Uterus (tissue), 2 donors: ENCODE measurements around the gene PLA2G4C.

Experiments
- POLR2A ChIP-seq, 2 donors: fragments of 450-650 bp; IDR thresholded peaks; one replicate each; pipeline ENCODE4 v1.6.1; 2016; ENCODE audit warnings: antibody characterized with exemption in 2 of 2, mild to moderate bottlenecking in 1 of 2, moderate library complexity in 1 of 2
- TF ChIP-seq, protein P1 (sequence below), 4 experiments: fragments of 200-600 bp in 2 of 4; fragments of 450-650 bp in 2 of 4; sonication (generic) in 2 of 4; IDR thresholded peaks; one replicate each; pipeline ENCODE4 v1.5.1; 2016 to 2019; ENCODE audit warnings: antibody characterized with exemption in 4 of 4, mild to moderate bottlenecking in 2 of 4, moderate library complexity in 1 of 4

DNA sequence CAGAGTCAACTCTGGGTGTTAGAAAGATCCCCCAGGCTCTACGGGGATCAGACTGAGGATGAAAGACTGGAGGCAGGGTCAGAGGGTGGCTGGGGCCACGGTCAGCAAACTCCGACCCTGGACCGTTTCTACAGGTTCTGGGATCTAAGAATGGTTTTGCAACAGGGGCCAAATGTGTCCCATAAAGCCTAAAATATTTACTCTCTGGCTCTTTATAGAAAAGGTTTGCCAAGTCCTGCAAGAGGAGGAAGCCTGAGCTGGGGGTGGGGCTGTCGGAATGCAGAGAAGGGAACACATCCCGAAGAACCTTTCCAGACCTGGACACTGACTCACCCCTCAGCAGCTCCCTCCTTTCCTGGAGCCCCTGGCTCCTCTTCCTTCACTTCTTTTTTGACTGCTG, 38.8 kb upstream of the PLA2G4C start:
- TF ChIP-seq, protein P1, sequence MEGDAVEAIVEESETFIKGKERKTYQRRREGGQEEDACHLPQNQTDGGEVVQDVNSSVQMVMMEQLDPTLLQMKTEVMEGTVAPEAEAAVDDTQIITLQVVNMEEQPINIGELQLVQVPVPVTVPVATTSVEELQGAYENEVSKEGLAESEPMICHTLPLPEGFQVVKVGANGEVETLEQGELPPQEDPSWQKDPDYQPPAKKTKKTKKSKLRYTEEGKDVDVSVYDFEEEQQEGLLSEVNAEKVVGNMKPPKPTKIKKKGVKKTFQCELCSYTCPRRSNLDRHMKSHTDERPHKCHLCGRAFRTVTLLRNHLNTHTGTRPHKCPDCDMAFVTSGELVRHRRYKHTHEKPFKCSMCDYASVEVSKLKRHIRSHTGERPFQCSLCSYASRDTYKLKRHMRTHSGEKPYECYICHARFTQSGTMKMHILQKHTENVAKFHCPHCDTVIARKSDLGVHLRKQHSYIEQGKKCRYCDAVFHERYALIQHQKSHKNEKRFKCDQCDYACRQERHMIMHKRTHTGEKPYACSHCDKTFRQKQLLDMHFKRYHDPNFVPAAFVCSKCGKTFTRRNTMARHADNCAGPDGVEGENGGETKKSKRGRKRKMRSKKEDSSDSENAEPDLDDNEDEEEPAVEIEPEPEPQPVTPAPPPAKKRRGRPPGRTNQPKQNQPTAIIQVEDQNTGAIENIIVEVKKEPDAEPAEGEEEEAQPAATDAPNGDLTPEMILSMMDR (IDR thresholded peaks at IDR 0.05): no peak
- TF ChIP-seq POLR2A (IDR thresholded peaks at IDR 0.05): no peak
